Ovary (tissue), 9 donors: ENCODE measurements around the gene POLD3. TPM values are rescaled to one million over a fixed set of nuclear protein-coding genes. Genes with fewer than 3 reads are reported as not detected.

Experiments used
- DNase-seq, 5 donors: peaks; one replicate each; pipeline ENCODE4 v3.0.0-alpha.2; 2019 to 2020
- H3K27ac ChIP-seq, 2 donors: fragments of 200-600 bp; one replicate each; pipeline versions ENCODE4 v1.5.1 to v1.8.0; 2019 to 2022
- H3K27me3 ChIP-seq: fragments of 200-600 bp; one replicate; pipeline ENCODE4 v1.8.0; 2022
- H3K36me3 ChIP-seq: fragments of 200-600 bp; sonication (generic); one replicate; pipeline ENCODE4 v1.5.1; 2019
- H3K4me1 ChIP-seq: one replicate; pipeline ENCODE4 v1.8.1; 2013; ENCODE audit warnings: mild to moderate bottlenecking, moderate library complexity; ENCODE audit not compliant: insufficient read depth
- H3K4me3 ChIP-seq: fragments of 200-600 bp; sonication (generic); one replicate; pipeline ENCODE4 v1.5.1; 2017
- H3K9me3 ChIP-seq, 2 donors: fragments of 200-600 bp in 1 of 2; sonication (generic) in 1 of 2; one replicate each; pipeline versions ENCODE4 v1.5.1 to v1.8.1; 2013 to 2019; ENCODE audit warnings: mild to moderate bottlenecking in 1 of 2, moderate library complexity in 1 of 2
- EP300 ChIP-seq: sonication (generic); formaldehyde crosslinking; IDR thresholded peaks from one replicate; pipeline ENCODE4 v1.6.1; 2017; ENCODE audit warnings: antibody characterized with exemption
- POLR2A ChIP-seq: fragments of 450-650 bp; IDR thresholded peaks from one replicate; pipeline ENCODE4 v1.6.1; 2017; ENCODE audit warnings: antibody characterized with exemption, mild to moderate bottlenecking, moderate library complexity
- WGBS, 3 donors: extraction: QIAGEN DNeasy Blood & Tissue Kit in 1 of 3; methylation state at CpG; one replicate each; pipeline versions ENCODE4 v1.1.5 to v1.1.7; 2013 to 2017; 5-methylcytosine and 5-hydroxymethylcytosine counted together
- intact Hi-C, 4 donors: fragments of 100-400 bp; cut with DNase I; formaldehyde crosslinking; loops; one replicate each; pipeline versions ENCODE4 v1.11.0 to v1.15.1; 2022 to 2023
- polyA plus RNA-seq, 2 donors: library from polyadenylated mRNA; stranded (reverse); fragments of 200-250 nt in 1 of 2; fragments of 350-450 nt in 1 of 2; fragmentation: Illumina TruSeq in 1 of 2; extraction: RNeasy Lipid Tissue Mini Kit (QIAGEN cat#74804) in 1 of 2; gene quantifications; one replicate each; pipeline ENCODE4 v1.2.3, GENCODE V29; 2013 to 2014
- total RNA-seq, 7 donors: library from RNA; depleted of rRNA in 2 of 7; stranded (reverse); fragments of >200 nt in 2 of 7; fragmentation: NEBNext Ultra II Directional in 3 of 7; extraction: Animal tissue kit (Norgen Biotek cat#: 25700) in 3 of 7; gene quantifications; one replicate each; pipeline versions ENCODE4 v1.1.0 to v1.2.4, GENCODE V29; 2016 to 2023
- TF ChIP-seq, protein P1 (sequence below), 3 donors: fragments of 450-650 bp in 2 of 3; fragments of 200-600 bp in 1 of 3; IDR thresholded peaks; one replicate each; pipeline versions ENCODE4 v1.5.1 to v1.8.0; 2016 to 2022; ENCODE audit warnings: antibody characterized with exemption in 3 of 3, mild to moderate bottlenecking in 1 of 3
- donor health status: DM: no; HTN: no; CAD: no; lungs with moderate emphysema.
- donor health status: DM: no; HTN: no; CAD: no.
- donor health status: Bipolar disorder and iron deficiency.
- donor health status: DM: yes; HTN: yes; CAD: no.
- donor health status: DM: no; HTN: no; CAD: no.
- donor health status: DM: yes; HTN: yes; CAD: no.

POLD3 gene
- total and polyA plus RNA-seq, 9 donors = 8.2 to 19.0 (median 17.0) TPM

DNA sequence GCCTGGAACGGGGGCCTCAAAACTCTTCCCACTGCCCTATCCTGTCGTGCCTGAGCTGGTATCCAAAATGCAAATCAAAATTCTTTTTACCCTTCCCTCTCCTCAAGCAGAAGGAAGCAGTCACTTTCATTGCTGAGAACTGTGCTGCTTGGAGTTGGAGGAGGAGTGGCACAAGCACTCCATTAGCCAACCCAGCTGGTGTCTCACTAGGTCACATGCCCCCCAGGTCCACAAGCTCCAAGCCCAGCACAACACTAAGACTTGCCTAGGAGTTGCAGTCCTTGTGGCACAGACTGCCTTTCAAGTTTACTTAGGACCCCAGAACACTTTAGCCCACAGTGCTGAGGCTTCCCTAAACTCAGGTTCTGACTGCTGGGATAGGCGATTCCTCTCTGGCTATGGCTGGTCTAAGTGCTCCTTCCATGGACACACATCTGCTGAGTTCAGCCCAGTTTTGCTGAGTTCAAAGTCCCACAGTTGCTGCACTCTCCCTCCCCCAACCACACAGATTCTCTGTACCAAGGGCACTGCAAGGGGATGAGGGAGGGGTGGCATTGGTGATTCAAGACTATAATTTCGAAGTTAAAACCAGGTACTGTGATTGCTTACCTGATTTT lies 70.2 kb downstream of the POLD3 start:
- WGBS, 3 donors = 93 to 97% (median 93%) methylated on average over 4 of the region's 4 CpGs
- Histone ChIP-seq H3K36me3 (no peaks in the 10 kb centered on the region), H3K4me1 (no peaks in the 10 kb centered on the region), H3K4me3 (no peak overlapping the region), H3K27me3 (no peaks in the 10 kb centered on the region), H3K9me3 (no peaks in the 10 kb centered on the region), H3K27ac (no peak overlapping the region)
- TF ChIP-seq POLR2A = no peak
- TF ChIP-seq EP300 = no peak
- TF ChIP-seq, protein P1, sequence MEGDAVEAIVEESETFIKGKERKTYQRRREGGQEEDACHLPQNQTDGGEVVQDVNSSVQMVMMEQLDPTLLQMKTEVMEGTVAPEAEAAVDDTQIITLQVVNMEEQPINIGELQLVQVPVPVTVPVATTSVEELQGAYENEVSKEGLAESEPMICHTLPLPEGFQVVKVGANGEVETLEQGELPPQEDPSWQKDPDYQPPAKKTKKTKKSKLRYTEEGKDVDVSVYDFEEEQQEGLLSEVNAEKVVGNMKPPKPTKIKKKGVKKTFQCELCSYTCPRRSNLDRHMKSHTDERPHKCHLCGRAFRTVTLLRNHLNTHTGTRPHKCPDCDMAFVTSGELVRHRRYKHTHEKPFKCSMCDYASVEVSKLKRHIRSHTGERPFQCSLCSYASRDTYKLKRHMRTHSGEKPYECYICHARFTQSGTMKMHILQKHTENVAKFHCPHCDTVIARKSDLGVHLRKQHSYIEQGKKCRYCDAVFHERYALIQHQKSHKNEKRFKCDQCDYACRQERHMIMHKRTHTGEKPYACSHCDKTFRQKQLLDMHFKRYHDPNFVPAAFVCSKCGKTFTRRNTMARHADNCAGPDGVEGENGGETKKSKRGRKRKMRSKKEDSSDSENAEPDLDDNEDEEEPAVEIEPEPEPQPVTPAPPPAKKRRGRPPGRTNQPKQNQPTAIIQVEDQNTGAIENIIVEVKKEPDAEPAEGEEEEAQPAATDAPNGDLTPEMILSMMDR (IDR thresholded peaks at IDR 0.05) = no peak
- intact Hi-C loops = no loop called here
- DNase-seq = no peak

DNA sequence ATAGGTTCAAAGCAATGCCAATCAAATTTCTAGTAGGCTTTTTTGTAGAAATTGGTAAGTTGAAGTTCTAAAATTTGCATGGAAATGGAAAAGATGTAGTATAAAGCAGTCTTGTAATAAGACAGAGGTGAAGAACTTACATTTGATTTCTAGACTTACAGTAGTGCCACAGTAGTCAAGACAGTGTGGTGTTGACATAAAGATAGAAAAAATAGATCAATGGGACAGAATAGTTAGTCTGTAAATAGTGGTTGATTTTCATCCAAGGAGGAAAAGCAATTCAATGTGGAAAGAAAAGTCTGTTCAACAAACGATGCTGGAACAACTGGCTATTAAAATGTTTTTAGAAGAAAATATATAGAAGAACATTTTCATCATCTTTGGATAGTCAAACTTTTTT lies 70.9 kb downstream of the POLD3 start:
- TF ChIP-seq POLR2A (no peak), EP300 (no peak)
- TF ChIP-seq, protein P1 (IDR thresholded peaks at IDR 0.05) = no peak
- no peaks in the 10 kb centered on the region for H3K27me3 ChIP-seq
- no peak overlapping the region for H3K4me3 ChIP-seq
- no peaks in the 10 kb centered on the region for H3K9me3 ChIP-seq
- 76 to 91% (median 76%) methylated on average over 1 of the region's 1 CpG for WGBS, 3 donors
- no peak for DNase-seq
- intact Hi-C loops = no loop called here
- no peaks in the 10 kb centered on the region for H3K4me1 ChIP-seq
- H3K27ac ChIP-seq = no peak overlapping the region
- H3K36me3 ChIP-seq = no peaks in the 10 kb centered on the region

DNA sequence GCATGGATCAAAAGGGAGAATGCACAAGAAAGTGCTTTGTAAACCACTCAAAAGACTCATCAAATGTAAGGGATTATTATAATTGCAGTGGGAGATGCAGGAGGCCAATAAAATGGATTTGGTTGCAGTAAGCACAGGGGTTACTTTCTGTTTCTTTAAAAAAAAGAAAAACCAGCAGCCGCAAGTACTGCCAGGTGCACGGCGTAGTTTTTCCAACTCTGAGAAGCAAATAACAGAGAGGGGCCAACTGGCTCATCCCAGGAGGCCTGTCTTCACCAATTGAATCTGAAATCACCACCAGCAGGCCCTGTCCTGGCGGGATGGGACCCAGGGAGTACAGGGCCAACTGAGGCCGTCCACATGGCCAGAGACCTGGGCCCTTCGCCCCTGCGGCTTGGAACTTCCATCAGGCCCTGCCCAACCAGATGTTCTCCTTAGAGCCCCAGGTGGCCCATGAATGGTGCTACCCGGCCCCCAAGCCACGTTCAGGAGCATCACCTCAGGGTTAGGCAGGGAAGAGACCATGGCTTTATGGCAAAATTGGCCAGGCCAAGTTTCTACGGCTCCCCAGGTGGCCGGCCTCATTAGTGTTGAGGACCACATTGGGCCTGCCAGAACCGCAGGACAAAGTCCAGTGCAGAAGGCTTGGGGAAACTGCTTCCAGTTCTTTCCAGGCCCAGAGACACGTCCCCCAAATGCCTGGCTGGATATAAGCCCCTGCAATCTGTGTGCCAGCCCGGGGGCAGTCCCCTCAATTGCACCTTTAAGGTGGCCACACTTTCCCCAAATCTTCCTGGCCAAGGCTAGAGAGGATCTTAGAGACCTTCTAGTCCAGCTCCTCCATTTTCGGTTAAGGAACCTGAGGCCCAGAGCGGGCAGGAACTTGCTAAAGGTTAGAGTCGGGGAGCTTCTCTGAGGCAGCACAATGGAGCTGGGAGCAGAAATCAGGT lies 77.1 kb downstream of the POLD3 start:
- no peaks in the 10 kb centered on the region for H3K36me3 ChIP-seq
- no peak for TF ChIP-seq POLR2A
- H3K4me1 ChIP-seq = peaks cover 11% of the 10 kb centered on the region
- no peak overlapping the region for H3K4me3 ChIP-seq
- 87 to 90% (median 89%) methylated on average over 17 of the region's 17 CpGs for WGBS, 3 donors
- intact Hi-C loops = no loop called here
- H3K27me3 ChIP-seq = no peaks in the 10 kb centered on the region
- no peaks in the 10 kb centered on the region for H3K9me3 ChIP-seq
- DNase-seq = no peak
- no peak overlapping the region for H3K27ac ChIP-seq

DNA sequence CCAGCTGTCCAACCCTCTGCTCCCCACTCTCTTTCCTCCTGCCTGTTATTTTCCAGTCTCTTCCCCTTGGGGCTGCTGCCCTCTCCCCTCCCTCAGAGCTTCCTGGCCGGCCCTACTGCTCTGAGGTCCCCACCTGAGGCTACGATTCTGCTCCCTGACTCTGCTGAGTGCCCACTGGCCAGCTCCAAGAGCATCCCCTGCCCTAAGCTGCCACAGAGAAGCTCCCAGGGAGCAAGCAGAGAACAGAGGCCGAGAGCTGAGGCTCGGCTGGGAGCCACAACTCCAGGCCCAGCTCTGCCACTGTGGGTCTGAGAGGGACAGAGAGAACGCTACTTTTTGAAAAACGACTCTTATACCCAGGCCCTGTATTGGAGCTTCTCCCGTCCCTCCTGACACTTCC lies 77.8 kb downstream of the POLD3 start:
- TF ChIP-seq EP300 (no peak), POLR2A (no peak)
- TF ChIP-seq, protein P1 (IDR thresholded peaks at IDR 0.05) = no peak
- no peaks in the 10 kb centered on the region for H3K36me3 ChIP-seq

More for the DNA sequence above, 77.8 kb downstream of the POLD3 start:
- no peak overlapping the region for H3K4me3 ChIP-seq
- intact Hi-C loops = no loop called here
- H3K4me1 ChIP-seq = peaks cover 11% of the 10 kb centered on the region
- no peak overlapping the region for H3K27ac ChIP-seq
- WGBS, 3 donors = 96 to 98% (median 98%) methylated on average over 7 of the region's 7 CpGs
- no peaks in the 10 kb centered on the region for H3K27me3 ChIP-seq
- DNase-seq = no peak
- no peaks in the 10 kb centered on the region for H3K9me3 ChIP-seq
